Progenitor cell of endocrine pancreas (in vitro differentiated cells): ENCODE measurements around the gene MTG2. TPM values are rescaled to one million over a fixed set of nuclear protein-coding genes. Genes with fewer than 3 reads are reported as not detected.

ENCODE experiments used
- DNase-seq: peaks from one replicate; pipeline ENCODE4 v3.0.0; 2021; ENCODE audit warnings: low spot score; ENCODE audit not compliant: unreplicated experiment
- H3K27ac Mint-ChIP-seq: 2 replicates; pipeline ENCODE4 v1.8.0; 2021; ENCODE audit warnings: mild to moderate bottlenecking, moderate library complexity, mixed read lengths
- H3K27me3 Mint-ChIP-seq: 2 replicates; pipeline ENCODE4 v1.8.0; 2021; ENCODE audit warnings: mixed read lengths
- H3K36me3 Mint-ChIP-seq: 2 replicates; pipeline ENCODE4 v1.8.0; 2022; ENCODE audit warnings: mixed read lengths; ENCODE audit not compliant: insufficient read depth
- H3K4me1 Mint-ChIP-seq: 2 replicates; pipeline ENCODE4 v1.8.0; 2021; ENCODE audit warnings: low read depth, mixed read lengths
- H3K4me3 Mint-ChIP-seq: 2 replicates; pipeline ENCODE4 v1.8.0; 2021; ENCODE audit warnings: low read depth, mild to moderate bottlenecking, moderate library complexity, mixed read lengths
- H3K9me3 Mint-ChIP-seq: 2 replicates; pipeline ENCODE4 v1.8.0; 2021; ENCODE audit warnings: low read depth, mixed read lengths
- total RNA-seq: library from RNA; stranded (reverse); gene quantifications from 2 replicates; pipeline ENCODE4 v1.2.1, GENCODE V29; 2021
- TF ChIP-seq, protein P1 (sequence below): fragments of 200-600 bp; sonication (generic); IDR thresholded peaks from one replicate; pipeline ENCODE4 v1.5.0; 2021; ENCODE audit warnings: antibody characterized with exemption, mild to moderate bottlenecking; ENCODE audit not compliant: unreplicated experiment

The MTG2 gene
- total RNA-seq, 1 donor from 2014 or later: 31.6 TPM

- Mint-ChIP-seq H3K27ac (peak overlapping the region; percentile 79), H3K36me3 (peaks cover 20% of the 10 kb centered on the region), H3K4me3 (no peak overlapping the region), H3K27me3 (no peaks in the 10 kb centered on the region), H3K4me1 (no peaks in the 10 kb centered on the region), H3K9me3 (no peaks in the 10 kb centered on the region)
- DNase-seq: no peak
- TF ChIP-seq, protein P1, sequence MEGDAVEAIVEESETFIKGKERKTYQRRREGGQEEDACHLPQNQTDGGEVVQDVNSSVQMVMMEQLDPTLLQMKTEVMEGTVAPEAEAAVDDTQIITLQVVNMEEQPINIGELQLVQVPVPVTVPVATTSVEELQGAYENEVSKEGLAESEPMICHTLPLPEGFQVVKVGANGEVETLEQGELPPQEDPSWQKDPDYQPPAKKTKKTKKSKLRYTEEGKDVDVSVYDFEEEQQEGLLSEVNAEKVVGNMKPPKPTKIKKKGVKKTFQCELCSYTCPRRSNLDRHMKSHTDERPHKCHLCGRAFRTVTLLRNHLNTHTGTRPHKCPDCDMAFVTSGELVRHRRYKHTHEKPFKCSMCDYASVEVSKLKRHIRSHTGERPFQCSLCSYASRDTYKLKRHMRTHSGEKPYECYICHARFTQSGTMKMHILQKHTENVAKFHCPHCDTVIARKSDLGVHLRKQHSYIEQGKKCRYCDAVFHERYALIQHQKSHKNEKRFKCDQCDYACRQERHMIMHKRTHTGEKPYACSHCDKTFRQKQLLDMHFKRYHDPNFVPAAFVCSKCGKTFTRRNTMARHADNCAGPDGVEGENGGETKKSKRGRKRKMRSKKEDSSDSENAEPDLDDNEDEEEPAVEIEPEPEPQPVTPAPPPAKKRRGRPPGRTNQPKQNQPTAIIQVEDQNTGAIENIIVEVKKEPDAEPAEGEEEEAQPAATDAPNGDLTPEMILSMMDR: no peak
Measured at GRCh38 chr20:62195736-62196135, 12.9 kb downstream of the MTG2 start.

- Mint-ChIP-seq H3K36me3 (peaks cover 20% of the 10 kb centered on the region), H3K27me3 (no peaks in the 10 kb centered on the region), H3K4me1 (no peaks in the 10 kb centered on the region), H3K4me3 (no peak overlapping the region), H3K9me3 (no peaks in the 10 kb centered on the region), H3K27ac (no peak overlapping the region)
- no peak for DNase-seq
- TF ChIP-seq, protein P1: no peak
Measured at GRCh38 chr20:62196286-62196685, 13.5 kb downstream of the MTG2 start.

DNA sequence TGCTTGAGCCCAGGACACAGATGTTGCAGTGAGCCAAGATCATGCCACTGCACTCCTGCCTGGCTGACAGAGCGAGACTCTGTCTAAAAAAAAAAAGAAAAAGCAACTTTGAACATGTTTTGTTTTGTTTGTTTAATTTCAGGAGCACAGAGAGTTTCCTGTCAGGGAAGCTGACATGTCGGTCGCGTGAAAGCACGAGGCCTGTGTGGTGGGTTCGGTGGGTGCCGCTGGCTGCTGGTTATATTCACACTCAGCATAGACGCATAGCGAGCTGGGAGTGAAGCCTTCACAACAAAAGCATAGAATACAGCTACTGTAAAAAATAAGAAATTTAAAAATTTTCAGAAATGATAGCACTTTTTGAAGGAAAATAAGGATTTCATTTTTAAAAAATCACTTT lies 14.5 kb downstream of the MTG2 start:
- Mint-ChIP-seq H3K36me3 (peaks cover 23% of the 10 kb centered on the region), H3K27me3 (no peaks in the 10 kb centered on the region), H3K4me1 (no peaks in the 10 kb centered on the region), H3K9me3 (no peaks in the 10 kb centered on the region), H3K27ac (no peak overlapping the region), H3K4me3 (no peak overlapping the region)
- DNase-seq: no peak
- TF ChIP-seq, protein P1: no peak

- H3K27ac Mint-ChIP-seq: no peak overlapping the region
- no peak for DNase-seq
- H3K4me1 Mint-ChIP-seq: no peaks in the 10 kb centered on the region
- TF ChIP-seq, protein P1: no peak
- H3K9me3 Mint-ChIP-seq: no peaks in the 10 kb centered on the region
- H3K4me3 Mint-ChIP-seq: no peak overlapping the region
- H3K36me3 Mint-ChIP-seq: peaks cover 23% of the 10 kb centered on the region
- no peaks in the 10 kb centered on the region for H3K27me3 Mint-ChIP-seq
Measured at GRCh38 chr20:62197801-62198200, 15.0 kb downstream of the MTG2 start.

DNA sequence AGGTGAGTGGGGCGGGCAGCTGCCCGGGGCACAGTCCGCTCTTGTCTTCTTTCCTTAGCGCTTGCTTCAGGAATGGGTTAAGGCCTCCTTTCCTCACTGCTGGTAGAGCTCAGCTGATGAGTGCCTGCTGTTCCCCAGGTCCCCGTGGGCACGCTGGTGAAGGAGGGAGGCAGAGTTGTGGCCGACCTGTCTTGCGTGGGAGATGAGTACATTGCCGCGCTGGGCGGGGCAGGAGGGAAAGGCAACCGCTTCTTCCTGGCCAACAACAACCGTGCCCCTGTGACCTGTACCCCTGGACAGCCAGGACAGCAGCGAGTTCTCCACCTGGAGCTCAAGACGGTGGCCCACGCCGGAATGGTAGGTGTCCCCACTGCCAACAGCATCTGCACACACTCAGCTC lies 15.7 kb downstream of the MTG2 start:
- Mint-ChIP-seq H3K27me3 (no peaks in the 10 kb centered on the region), H3K27ac (no peak overlapping the region), H3K36me3 (peaks cover 23% of the 10 kb centered on the region), H3K4me3 (no peak overlapping the region), H3K4me1 (no peaks in the 10 kb centered on the region), H3K9me3 (no peaks in the 10 kb centered on the region)
- no peak for DNase-seq
- TF ChIP-seq, protein P1: no peak
